ENCODE data around the gene PYGM.

Gene PYGM

DNA sequence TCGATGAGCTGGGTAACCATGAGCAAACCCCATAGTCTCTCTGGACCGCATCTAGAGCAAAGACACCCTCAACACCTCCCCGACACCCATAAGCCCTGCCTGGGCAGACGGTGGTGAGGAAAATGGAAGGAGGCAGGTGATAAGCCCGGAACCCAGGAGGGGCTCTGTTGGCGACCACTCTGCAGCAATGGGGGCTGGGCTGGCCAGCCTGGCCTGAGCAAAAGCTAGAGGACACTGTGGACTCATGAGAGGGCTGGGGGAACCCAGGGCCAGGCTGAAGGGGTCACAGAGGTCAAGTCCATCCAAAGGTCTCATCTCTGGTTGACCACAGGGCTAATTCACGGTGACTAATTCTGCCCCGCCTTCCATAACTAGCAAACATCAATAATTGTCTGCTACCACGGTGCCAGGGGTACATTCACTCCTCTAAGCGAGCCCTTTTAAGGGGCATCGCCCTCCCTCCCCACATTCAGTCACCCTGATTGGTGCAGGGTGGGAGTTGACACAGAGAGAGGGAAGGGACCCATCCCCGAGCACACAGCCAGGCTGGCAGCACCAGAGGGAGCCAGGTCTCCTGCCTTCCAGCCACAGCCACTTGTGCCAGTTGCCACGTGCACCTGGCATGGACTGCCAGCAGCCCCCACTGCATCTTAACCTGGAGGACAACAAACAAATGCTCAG, 4.0 kb downstream of the PYGM start:
- Histone ChIP-seq H3K9ac (ENCODE audit: low read depth, low read length) (no peak overlapping the region), H3K4me1 (ENCODE audit: insufficient read depth, low read length) (peaks cover 18% of the 10 kb centered on the region), H3K36me3 (ENCODE audit: insufficient read depth, low read length) (no peaks in the 10 kb centered on the region), H3K9me3 (ENCODE audit: control insufficient read depth, insufficient read depth, low read length) (no peaks in the 10 kb centered on the region)

- Histone ChIP-seq H3K36me3 (ENCODE audit: insufficient read depth, low read length) (no peaks in the 10 kb centered on the region), H3K9me3 (ENCODE audit: control insufficient read depth, insufficient read depth, low read length) (no peaks in the 10 kb centered on the region), H3K4me1 (ENCODE audit: insufficient read depth, low read length) (peaks cover 10% of the 10 kb centered on the region; the same call in 1 of the 2 replicates), H3K9ac (ENCODE audit: low read depth, low read length) (no peak overlapping the region)
Measured at GRCh38 chr11:64754919-64755662, 4.7 kb downstream of the PYGM start.

- Histone ChIP-seq H3K9me3 (ENCODE audit: control insufficient read depth, insufficient read depth, low read length) (no peaks in the 10 kb centered on the region), H3K36me3 (ENCODE audit: insufficient read depth, low read length) (no peaks in the 10 kb centered on the region), H3K9ac (ENCODE audit: low read depth, low read length) (no peak overlapping the region), H3K4me1 (ENCODE audit: insufficient read depth, low read length) (peaks cover 4% of the 10 kb centered on the region; the same call in 1 of the 2 replicates)
Measured at GRCh38 chr11:64754124-64754918, 5.5 kb downstream of the PYGM start.

GRCh38 chr11:64753380-64754123, 6.2 kb downstream of the PYGM start:
- Histone ChIP-seq H3K9me3 (ENCODE audit: control insufficient read depth, insufficient read depth, low read length) (no peaks in the 10 kb centered on the region), H3K4me1 (ENCODE audit: insufficient read depth, low read length) (0 out of 2 replicates have a peak, but pooled peaks cover 3% of the 10 kb centered on the region)

DNA sequence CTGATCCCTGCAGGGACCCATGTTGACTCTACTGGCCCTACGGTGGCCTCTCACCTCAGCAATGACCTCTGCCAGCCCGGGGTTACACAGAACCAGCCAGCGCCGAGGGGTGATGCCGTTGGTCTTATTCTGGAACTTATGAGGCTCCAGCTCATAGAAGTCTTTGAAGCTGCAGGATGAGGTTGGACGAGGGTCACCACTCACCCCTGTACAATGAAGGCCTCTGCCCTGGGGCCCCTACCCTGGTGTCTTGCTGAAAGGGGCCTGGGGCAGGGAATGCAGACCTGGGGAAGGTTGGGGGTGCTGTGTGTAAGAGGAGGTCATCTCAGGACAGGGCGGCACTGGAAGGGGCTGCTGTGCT, 6.8 kb downstream of the PYGM start:
- no peaks in the 10 kb centered on the region for H3K9me3 ChIP-seq (ENCODE audit: control insufficient read depth, insufficient read depth, low read length)
- H3K36me3 ChIP-seq (ENCODE audit: insufficient read depth, low read length), result no peaks in the 10 kb centered on the region
- H3K4me1 ChIP-seq (ENCODE audit: insufficient read depth, low read length), result 0 out of 2 replicates have a peak, but pooled peaks cover 3% of the 10 kb centered on the region
- no peak overlapping the region for H3K9ac ChIP-seq (ENCODE audit: low read depth, low read length)

More at GRCh38 chr11:64753380-64754123, 6.2 kb downstream of the PYGM start:
- no peaks in the 10 kb centered on the region for H3K36me3 ChIP-seq (ENCODE audit: insufficient read depth, low read length)
- no peak overlapping the region for H3K9ac ChIP-seq (ENCODE audit: low read depth, low read length)

DNA sequence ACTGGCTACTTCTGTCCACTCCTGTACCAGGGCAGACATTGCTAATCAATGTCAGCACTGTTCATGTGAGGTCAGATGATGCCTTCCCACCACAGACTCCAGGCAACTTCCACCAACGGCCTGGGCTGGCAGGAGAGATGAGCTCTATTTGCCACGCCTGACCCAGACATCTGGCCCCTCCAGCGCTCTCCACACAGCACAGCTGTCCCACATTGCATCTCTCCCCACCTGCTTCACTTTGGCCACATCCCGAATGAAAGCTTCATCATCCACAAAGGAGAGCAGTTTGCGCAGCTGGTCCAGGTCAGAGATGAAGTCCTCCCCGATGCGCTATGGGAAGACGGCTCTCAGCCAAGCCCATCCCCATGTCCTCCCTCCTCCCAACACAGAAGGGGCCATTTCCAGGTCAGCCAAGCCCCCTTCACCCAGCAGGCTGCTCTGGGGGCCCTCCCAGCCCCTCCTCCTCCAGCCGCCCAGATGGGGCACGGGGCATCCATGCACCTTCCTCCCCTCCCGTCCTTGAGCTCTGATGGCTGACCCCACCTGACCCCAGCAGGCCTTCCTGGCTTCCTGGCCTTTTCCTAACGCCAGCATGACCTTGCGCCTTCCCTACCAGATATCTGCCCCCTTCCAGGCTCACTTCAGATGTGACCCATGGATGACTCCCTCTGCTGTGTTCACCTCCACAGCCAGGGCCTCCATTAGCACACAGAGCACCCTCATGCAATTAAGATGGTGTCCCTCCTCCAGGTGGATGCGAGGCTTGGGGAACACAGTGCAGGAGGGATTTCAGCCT, 7.4 kb downstream of the PYGM start:
- no peaks in the 10 kb centered on the region for H3K36me3 ChIP-seq (ENCODE audit: insufficient read depth, low read length)
- H3K4me1 ChIP-seq (ENCODE audit: insufficient read depth, low read length), result 0 out of 2 replicates have a peak, but pooled peaks cover 3% of the 10 kb centered on the region
- no peaks in the 10 kb centered on the region for H3K9me3 ChIP-seq (ENCODE audit: control insufficient read depth, insufficient read depth, low read length)
- H3K9ac ChIP-seq (ENCODE audit: low read depth, low read length), result no peak overlapping the region

DNA sequence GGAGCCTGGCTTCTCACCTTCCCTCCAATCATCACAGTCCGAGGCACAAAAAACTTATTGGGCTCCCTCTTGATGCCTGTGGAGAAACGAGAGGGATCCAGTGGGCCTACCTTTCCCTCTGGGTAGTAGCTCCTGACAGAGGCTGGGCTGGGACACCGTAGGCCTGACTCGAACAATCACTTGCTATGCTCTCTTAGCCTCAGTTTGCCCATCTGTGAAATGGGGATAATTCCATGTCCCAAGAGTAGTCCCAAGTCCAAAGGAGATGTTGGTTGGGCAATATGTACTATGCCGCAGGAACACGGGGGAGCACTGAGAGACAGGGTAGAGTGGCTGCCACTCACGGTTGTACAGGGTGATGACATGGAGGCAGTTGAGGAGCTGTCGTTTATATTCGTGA, 8.2 kb downstream of the PYGM start:
- H3K36me3 ChIP-seq (ENCODE audit: insufficient read depth, low read length), result no peaks in the 10 kb centered on the region
- H3K4me1 ChIP-seq (ENCODE audit: insufficient read depth, low read length), result 0 out of 2 replicates have a peak, but pooled peaks cover 3% of the 10 kb centered on the region
- H3K9me3 ChIP-seq (ENCODE audit: control insufficient read depth, insufficient read depth, low read length), result no peaks in the 10 kb centered on the region
- H3K9ac ChIP-seq (ENCODE audit: low read depth, low read length), result no peak overlapping the region

DNA sequence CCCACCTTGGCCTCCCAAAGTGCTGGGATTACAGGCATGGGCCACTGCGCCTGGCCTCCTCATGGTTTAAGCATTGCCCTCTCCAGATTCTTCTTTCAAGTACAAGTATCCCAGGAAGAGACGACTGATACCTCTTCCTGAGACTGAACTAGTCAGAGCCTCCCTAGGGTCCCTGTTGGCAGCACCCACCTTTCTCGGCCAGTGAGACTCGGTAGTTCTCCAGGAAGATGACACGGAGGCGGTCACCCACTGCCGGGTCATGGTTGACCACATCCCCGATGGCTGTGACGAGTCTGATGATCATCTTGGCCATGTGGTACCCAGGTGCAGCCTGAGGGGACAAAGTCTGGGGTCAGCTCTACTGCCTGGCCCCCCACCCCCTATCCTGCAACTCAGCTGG, 8.6 kb downstream of the PYGM start:
- H3K4me1 ChIP-seq (ENCODE audit: insufficient read depth, low read length), result 0 out of 2 replicates have a peak, but pooled peaks cover 3% of the 10 kb centered on the region
- no peaks in the 10 kb centered on the region for H3K9me3 ChIP-seq (ENCODE audit: control insufficient read depth, insufficient read depth, low read length)
- no peaks in the 10 kb centered on the region for H3K36me3 ChIP-seq (ENCODE audit: insufficient read depth, low read length)
- no peak overlapping the region for H3K9ac ChIP-seq (ENCODE audit: low read depth, low read length)

GRCh38 chr11:64750361-64751054, 9.3 kb downstream of the PYGM start:
- H3K9me3 ChIP-seq (ENCODE audit: control insufficient read depth, insufficient read depth, low read length), result no peaks in the 10 kb centered on the region
- 0 out of 2 replicates have a peak, but pooled peaks cover 3% of the 10 kb centered on the region for H3K4me1 ChIP-seq (ENCODE audit: insufficient read depth, low read length)
- no peak overlapping the region for H3K9ac ChIP-seq (ENCODE audit: low read depth, low read length)
- no peaks in the 10 kb centered on the region for H3K36me3 ChIP-seq (ENCODE audit: insufficient read depth, low read length)

DNA sequence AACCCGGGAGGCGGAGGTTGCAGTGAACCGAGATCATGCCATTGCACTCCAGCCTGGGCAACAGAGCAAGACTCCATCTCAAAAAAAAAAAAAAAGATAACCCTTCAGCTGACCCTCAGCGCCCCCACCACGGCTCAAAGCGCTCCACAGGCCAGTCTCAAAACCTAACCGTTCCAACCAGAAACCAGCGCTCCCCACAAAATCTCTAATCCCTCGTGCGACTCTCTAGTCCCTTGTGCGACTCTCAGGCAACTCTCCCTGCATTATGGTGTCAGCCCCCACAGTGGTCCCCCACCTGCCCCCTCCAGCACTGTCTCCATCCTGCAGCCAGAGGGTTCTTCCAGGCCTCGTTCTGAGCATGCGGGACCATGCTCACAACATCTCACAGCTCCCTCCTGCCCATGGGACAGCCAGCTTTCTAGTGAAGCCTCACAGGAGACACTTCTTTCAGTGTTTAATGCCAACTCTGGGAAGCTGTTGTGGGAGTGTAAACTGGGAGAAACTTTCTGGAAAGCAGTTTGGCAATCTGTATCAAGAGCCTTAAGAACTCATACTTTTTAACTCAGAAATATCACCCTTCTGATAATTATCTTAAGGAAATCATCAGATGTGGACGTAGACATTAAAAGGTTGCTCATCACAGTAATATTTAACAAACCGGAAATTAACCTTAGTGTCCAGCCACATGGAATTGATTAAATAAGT, 11.7 kb downstream of the PYGM start:
- Histone ChIP-seq H3K36me3 (ENCODE audit: insufficient read depth, low read length) (no peaks in the 10 kb centered on the region), H3K9ac (ENCODE audit: low read depth, low read length) (no peak overlapping the region), H3K4me1 (ENCODE audit: insufficient read depth, low read length) (no peaks in the 10 kb centered on the region; the same call in 1 of the 2 replicates), H3K9me3 (ENCODE audit: control insufficient read depth, insufficient read depth, low read length) (no peaks in the 10 kb centered on the region)

DNA sequence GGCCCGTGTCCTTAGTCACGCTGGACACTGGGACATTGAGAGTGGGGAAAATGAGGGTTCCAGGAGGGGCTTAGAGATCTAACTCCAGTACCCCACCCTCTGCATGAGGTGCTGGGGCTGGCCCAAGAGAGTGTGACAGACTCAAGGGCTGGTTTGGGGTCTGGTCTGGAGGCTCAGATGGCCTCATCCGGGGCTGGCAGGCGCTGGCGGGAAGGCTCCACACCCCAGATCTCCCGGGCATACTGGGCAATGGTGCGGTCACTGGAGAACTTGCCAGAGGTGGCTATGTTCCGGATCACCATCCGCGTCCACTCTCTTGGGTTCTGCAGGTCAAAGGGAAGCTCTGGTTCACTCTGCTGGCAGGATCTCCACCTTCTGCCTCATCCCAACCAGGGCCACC, 13.3 kb downstream of the PYGM start:
- Histone ChIP-seq H3K9me3 (ENCODE audit: control insufficient read depth, insufficient read depth, low read length) (no peaks in the 10 kb centered on the region), H3K9ac (ENCODE audit: low read depth, low read length) (0 out of 2 replicates have a peak overlapping the region, but pooled peaks have one; percentile 87), H3K4me1 (ENCODE audit: insufficient read depth, low read length) (no peaks in the 10 kb centered on the region; the same call in 1 of the 2 replicates), H3K36me3 (ENCODE audit: insufficient read depth, low read length) (no peaks in the 10 kb centered on the region)

DNA sequence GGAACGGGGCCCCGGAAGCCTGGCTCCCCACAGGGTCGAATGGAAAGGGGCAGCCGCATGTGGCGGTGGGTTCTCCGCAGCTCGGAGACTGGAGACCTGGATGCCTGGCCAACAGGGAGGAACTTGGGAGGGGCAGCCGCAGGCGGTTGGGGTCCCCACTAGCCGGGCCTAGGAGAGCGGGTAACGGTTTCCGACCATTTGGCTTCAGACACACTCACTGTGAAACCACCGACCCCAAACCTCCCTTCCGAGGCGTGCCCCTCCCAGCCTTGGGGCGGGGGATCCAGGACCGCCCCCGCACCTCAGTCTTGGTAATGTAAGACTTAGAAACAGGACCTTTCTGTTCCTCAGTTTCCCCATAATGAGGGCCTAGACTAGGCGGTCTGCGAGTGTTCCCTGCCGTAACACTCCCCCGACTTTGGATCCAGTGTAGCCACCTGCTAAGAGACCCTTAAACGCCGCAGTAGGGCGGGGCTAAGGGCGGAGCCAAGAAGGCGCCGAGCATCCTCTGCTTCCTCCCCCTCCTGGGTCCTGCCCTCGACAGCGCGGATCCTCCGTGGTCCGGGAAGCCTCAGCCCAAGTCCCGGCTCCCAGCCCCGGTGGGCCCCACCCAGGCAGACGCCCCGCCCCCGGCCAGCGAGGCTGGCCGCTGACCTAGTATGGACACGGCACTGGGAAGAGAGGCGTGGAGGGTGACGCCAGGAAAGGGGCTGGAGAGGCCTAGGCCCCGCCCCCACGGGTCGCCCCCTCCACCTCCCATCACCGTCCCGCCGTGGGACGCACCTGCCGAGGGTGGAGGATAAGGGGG, 14.0 kb downstream of the PYGM start:
- peaks cover 5% of the 10 kb centered on the region; the same call in 1 of the 2 replicates for H3K4me1 ChIP-seq (ENCODE audit: insufficient read depth, low read length)
- no peaks in the 10 kb centered on the region for H3K36me3 ChIP-seq (ENCODE audit: insufficient read depth, low read length)
- peak overlapping the region; percentile 87; the same call in 1 of the 2 replicates for H3K9ac ChIP-seq (ENCODE audit: low read depth, low read length)
- no peaks in the 10 kb centered on the region for H3K9me3 ChIP-seq (ENCODE audit: control insufficient read depth, insufficient read depth, low read length)

Data from ES-I3 (cell line).